HuH-7.5 (cell line): Measurements from ENCODE around the gene MOSPD2.

Experiments used
- DNase-seq: peaks from one replicate; pipeline ENCODE4 v3.0.0; 2011; ENCODE audit warnings: low spot score

Gene MOSPD2

DNA sequence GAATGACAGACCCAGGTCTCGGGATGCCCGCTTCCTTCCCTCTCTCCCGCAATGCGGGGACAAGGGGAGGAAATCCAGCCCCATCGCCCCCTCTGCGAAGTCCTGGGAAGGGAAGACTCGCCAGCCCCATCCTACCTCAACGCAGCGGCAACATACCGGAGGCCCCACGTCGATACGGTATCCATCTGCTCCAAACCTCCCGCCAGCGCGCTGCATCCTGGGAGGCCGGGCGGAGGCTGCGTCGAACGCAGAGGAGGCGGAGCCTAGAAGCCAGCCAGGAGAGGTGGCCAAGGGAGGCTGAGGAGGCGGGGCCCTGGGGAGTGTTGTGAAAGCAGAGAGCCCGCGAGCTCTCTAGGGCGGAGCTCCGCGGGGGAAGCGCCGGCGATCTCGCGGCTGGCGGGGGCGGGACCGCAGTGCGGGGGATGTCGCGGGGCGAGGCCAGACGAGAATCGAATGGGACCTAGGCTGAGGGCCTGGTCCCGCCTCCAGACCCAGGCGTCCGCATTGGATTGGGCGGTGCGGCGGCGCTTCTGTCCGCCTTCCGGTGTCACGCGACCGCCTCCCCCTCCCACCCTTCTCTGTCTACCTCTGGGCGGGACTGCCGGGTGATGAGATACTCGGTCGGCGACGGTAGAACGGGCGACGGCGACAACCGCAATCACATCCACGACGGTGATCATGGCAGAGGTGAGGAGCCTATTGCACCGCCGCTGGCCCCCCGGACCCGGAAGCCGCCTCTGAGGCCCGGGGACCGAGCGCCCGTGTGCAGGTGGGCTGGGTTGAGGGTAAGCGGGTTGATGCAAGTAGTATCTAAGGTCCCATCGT lies at the start of gene MOSPD2, which contains the start of gene FANCB:
MOSPD2 (plus strand) TSS at position 571 of the 825 bp plus-strand sequence; CDS start at position 679, 108 bp downstream.
FANCB (minus strand) TSS at position 219 of the 825 bp plus-strand sequence. CDS start 7,559 bp downstream, outside the sequence.
- DNase-seq, result peak; percentile 59

GRCh38 chrX:14825851-14826250 lies 47.4 kb upstream of the MOSPD2 start:
- no peak for DNase-seq

GRCh38 chrX:14826319-14826718 lies 46.9 kb upstream of the MOSPD2 start:
- no peak for DNase-seq

DNA sequence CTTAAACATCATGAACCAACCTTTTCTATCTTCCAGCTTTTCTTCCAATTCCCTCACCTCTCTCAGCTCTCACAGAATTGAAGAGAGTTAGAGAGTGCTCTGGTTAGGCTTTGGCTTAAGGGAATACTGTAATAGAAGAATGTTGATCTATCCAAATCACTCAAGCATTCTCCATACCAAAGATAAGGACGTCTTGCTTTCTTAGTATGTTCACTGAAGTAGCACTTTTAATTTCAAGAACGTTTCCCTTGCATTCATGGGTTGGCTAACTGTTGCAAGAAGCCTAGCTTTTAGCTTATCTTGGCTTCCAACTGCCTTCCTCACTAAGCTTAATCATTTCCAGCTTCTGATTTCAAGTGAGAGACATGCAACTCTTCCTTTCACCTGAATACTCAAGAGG lies 43.6 kb upstream of the MOSPD2 start:
- no peak for DNase-seq

GRCh38 chrX:14832151-14832550 lies 41.1 kb upstream of the MOSPD2 start:
- DNase-seq, result no peak

DNA sequence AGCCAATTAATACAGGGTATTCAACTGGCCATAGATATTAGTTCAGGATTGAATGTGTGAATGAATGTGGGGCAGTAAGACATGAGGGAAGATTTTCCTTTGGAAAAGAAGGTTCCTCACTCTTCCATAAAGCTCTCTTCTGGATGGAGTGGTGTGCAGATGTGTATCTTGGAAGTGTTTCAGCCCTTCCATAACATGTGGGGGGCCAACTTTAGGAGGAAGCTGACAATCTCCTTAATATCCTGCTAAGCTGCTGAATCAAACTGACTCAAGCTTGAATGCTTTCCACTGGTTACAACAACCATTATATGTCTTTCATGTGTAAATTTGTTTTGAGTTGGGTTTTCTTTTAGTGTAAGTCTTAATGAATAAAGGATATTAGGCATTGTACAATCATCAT lies 40.6 kb upstream of the MOSPD2 start:
- no peak for DNase-seq

GRCh38 chrX:14837155-14837554 lies 36.1 kb upstream of the MOSPD2 start:
- no peak for DNase-seq

DNA sequence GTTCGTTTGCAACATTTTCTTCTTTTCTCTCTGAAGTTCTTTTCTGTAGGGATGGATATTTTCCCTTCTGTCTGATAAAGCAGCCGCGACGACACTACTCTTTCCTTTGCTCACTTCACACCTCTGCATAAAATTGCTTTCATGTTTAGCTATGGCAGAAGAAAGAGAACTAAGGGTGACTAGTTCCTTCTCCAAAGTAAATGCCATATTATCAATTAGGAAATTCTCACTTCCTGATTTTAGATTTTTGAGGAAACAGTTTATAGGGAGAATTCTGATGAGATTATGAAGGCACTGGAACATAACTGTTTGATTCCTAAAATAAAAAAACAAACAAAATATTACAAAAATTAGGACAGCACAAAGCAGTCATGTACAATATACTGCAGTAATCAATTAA lies 29.6 kb upstream of the MOSPD2 start:
- DNase-seq, result no peak

GRCh38 chrX:14851526-14851925 lies 21.7 kb upstream of the MOSPD2 start:
- DNase-seq, result no peak

DNA sequence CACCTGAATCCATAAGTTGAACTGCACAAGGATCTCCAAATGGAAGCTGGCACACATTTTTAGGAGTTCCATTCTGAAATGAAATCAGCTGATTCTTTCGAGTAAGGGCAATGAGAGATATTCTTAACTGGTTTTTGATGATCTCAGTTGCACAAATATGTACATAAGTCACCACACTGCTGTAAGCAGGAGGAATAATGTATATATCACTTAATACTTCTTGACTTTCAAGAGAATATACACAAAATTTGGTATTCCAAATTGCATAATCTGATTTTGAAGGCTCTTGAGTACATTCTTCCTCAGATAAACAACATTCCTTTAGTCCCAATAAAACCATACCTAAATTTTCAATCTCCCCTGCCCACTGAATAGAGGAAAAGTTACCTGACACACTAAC lies 8.6 kb upstream of the MOSPD2 start:
- no peak for DNase-seq

DNA sequence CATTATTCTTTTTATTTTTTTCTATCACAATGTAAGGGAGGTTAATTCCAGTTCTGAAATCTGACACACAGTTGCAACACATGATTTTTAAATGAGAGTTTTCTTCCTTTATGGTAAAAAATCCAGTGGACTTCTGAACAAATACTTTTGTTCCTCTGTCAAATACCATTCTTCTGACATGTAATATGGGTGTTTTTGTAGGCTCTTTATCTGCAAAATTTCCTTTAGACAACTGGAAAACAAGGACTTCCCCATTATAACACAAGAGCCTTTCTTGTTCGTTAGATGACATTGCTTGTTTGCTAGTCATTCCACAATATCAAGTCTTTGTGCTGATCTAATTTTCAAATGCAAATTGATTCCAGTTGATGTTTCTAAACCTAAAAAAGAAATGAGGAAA lies 8.0 kb upstream of the MOSPD2 start:
- no peak for DNase-seq

- no peak for DNase-seq
Measured at GRCh38 chrX:14871767-14872166, 1.5 kb upstream of the MOSPD2 start.

- DNase-seq, result no peak
Measured at GRCh38 chrX:14872355-14872754, 866 bp upstream of the MOSPD2 start.

GRCh38 chrX:14873676-14874049 lies 442 bp downstream of the MOSPD2 start:
- DNase-seq, result no peak

DNA sequence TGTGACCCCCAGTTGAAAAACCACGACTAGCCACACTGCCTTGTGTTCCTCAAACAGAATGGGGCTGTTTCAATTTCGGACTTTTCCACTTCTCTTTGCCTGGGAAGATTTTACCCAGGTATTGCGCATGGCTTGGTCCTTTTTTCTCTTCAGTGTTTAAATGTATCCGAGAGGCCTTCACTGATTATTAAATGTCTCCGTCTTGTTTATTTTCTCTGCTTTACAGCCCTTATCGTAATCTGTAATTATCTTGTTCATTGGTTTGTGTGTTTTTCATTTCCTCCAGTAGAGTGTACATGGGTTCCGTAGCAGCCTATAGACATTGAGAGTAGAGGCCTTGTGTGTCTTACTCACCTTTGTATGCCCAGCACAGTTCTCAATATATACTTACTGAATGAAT lies 2.4 kb downstream of the MOSPD2 start:
- DNase-seq, result no peak

DNA sequence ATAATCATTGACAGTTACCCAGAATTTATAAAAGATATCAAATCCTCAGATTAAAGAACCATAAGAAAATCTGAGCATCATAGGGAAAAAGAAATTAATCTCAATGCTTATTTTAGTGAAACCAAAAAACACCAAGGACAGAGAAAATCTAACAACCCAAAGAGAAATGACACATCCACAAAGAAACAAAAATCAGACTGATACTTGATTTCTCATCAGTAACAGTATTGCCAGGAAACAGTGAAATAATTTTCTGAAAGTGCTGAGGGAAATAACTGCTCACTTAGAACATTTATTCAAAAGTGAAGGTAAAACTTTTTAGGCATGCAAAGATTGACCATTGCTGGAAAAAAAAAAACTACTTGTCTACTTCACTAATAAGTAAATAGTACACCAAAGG lies 10.6 kb downstream of the MOSPD2 start:
- DNase-seq, result no peak

- DNase-seq, result no peak
Measured at GRCh38 chrX:14884714-14885113, 11.5 kb downstream of the MOSPD2 start.

- DNase-seq, result no peak
Measured at GRCh38 chrX:14886252-14886651, 13.0 kb downstream of the MOSPD2 start.

- DNase-seq, result no peak
Measured at GRCh38 chrX:14896273-14896672, 23.1 kb downstream of the MOSPD2 start.

DNA sequence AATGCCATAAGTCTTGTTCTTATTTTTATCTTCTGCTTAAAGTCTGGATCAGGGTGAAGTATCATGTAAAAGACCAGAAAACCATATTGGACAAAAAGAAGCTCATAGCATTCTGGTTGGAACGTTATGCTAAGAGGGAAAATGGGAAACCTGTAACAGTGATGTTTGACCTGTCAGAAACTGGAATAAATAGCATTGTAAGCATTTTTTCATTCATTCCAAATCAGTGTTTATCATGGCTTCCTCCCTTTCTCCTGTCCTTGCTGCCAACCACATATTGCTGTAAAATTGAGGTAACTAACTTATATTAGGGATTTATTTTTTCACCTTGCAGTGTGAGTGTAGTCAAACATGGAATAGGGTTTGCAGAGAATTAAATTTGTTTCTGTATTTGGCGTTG lies 23.8 kb downstream of the MOSPD2 start:
- DNase-seq, result no peak

DNA sequence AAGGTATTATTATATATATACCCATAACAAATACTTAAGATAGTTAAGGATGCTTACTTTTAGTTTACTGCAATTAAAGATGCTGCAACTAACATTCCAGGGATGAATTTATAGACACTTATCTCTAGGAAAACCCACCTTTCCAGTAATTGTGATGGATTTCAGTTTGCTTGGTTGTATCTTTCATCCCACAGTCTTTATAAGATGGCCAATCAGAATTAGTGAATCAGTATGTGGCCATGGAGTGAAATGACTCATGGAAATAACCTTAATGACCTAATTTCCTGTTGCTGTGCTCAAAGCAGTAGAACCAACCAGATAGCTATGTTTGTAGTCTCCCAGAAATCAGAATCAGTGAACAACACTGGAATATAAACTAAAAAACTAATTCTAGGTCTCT lies 26.4 kb downstream of the MOSPD2 start:
- no peak for DNase-seq

GRCh38 chrX:14902537-14902936 lies 29.3 kb downstream of the MOSPD2 start:
- no peak for DNase-seq

- DNase-seq, result no peak
Measured at GRCh38 chrX:14903891-14904290, 30.7 kb downstream of the MOSPD2 start.

GRCh38 chrX:14913241-14913640 lies 40.0 kb downstream of the MOSPD2 start:
- no peak for DNase-seq
